GM15510 (cell line): ENCODE measurements around the gene GAB1.

Experiments used
- POLR2A ChIP-seq: IDR thresholded peaks from 3 replicates; pipeline ENCODE4 v1.6.1; 2011; ENCODE audit warnings: borderline replicate concordance; ENCODE audit not compliant: insufficient read length; ENCODE audit errors: extremely low read depth

GAB1 gene

DNA sequence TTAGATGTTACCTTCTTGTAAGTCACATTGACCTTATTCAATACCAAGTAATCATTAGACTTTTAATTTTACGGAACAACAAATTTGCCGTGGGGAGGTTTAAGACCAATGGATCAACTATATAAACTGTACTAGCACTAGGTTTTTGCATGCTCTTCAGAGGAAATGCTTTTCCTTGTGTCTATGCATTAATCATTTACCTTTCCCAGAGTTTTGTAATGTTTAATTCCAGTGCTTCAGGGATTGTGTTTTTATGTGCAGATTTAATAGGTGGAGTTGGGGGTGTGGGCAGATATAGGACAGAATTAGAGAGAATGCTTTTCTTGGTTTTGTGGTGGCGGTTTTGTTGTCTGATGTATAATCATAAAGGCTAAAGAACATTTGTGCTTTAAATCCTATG lies 100.8 kb downstream of the GAB1 start:
- no peak for TF ChIP-seq POLR2A

DNA sequence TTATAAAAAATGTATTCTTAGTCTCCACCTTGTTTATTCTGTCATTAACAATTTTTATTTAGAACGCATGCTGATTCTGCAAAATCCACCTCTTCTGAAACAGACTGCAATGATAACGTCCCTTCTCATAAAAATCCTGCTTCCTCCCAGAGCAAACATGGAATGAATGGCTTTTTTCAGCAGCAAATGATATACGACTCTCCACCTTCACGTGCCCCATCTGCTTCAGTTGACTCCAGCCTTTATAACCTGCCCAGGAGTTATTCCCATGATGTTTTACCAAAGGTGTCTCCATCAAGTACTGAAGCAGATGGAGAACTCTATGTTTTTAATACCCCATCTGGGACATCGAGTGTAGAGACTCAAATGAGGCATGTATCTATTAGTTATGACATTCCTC lies 101.3 kb downstream of the GAB1 start:
- TF ChIP-seq POLR2A, result no peak

DNA sequence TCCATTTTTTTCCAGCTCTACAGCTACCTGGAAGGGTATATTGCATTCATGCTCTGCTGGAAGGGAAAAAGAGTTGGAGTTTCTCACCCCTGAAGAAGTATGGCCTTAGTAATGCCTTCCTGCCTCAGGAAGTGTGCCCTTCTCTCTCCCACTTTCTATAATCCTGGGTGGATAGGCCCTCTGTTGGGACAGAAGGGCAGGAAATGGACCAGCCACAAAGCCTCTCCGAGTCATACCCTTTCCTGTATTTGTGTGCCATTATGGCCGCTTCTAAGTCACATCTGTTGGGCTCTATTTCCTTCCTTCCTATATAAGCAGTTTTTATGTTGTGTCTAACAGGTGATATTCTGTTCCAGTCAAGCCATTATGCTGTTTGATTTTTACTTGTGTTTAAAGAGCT lies 102.0 kb downstream of the GAB1 start:
- TF ChIP-seq POLR2A, result no peak

DNA sequence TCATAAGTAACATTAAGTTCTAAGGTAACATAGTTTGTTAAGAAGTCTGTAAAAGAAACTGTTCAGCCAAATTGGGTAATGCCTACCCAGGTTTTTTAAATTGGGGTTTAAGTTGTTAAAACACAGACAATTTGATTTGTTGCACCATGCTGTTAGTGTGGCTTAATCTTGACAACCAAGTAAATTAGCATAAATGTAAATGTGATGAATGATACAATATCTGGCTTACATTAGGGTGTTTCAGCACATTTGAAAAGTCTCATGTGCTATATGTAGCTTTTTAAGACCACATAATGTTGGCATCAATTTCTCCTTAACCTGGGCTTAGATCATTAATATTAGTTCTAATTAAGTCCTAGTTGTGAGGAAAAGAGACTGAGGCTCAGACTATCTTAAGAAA lies 104.4 kb downstream of the GAB1 start:
- TF ChIP-seq POLR2A, result no peak

DNA sequence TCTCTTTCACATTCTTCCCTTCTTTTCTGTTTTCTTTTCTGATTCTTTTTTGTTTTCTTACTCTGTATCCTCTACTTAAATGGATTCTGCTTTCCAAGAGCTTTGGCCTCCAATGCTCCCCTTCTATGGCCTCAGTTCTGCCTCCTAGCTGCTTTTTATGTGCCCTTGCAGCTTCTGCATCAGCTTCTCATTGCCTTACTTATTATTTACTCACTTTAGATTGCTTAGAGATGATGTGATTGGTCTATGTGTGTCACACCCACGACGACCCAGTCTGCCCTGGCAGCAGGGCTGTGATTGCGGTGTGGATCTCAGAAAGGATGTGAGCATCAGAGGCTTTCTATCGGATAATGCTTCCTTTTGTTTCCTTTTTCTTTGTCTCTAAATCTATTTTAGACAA lies 105.0 kb downstream of the GAB1 start:
- no peak for TF ChIP-seq POLR2A

DNA sequence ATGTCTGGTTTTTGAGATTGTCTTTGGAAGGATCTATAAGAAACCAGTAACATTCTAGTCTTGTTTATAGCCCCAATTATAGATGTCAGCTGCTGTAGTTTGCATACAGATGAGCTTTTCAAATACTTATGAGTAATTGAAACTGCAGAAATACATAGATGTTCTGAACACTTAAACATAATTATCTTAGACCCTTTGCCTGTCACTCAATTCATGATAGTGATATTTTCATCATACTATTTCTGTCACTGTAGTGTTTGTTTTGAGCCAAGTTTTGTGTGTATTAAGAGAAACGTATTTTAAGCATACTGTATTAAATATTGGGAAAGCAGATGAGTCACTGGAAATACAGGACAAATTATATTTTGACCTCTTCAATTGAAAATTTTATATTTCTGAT lies 107.1 kb downstream of the GAB1 start:
- no peak for TF ChIP-seq POLR2A

DNA sequence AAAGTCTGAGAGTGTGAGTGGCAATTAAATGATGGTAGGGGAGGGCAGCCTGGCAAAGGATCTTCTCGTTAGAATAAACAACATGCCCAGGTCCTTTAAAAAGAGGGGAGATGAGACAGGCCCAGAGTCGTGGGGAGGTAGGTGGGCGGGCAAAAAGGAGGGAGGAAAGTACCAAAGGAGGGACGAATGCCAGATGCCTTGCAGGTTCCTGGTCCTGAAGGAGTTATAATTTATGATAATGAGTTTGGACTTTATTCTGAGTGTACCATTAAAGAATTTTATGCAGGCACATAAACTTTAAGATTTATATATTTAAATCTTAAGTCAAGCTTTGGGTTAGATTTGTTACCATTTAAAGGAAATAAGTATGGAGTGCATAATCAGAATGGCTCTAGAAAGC lies 114.5 kb downstream of the GAB1 start:
- no peak for TF ChIP-seq POLR2A

DNA sequence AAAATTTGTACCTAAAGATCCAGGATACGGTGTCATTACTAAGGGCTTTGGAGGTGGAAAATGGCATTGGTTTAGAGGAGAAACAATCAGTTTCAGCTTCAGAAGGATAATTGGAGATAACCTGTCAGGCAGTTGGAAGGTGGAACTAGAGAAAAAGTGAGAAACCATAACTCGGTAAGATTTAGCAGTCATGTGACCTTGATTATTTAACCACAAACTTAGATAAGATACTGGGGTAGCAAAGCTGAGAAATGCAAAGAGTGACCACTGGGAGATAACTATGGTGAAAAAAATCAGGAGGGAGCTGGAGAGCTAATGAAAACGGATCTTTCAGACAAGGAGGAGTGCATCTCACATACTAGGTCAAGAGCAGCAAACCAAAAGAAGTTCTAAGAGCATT lies 118.5 kb downstream of the GAB1 start:
- no peak for TF ChIP-seq POLR2A

DNA sequence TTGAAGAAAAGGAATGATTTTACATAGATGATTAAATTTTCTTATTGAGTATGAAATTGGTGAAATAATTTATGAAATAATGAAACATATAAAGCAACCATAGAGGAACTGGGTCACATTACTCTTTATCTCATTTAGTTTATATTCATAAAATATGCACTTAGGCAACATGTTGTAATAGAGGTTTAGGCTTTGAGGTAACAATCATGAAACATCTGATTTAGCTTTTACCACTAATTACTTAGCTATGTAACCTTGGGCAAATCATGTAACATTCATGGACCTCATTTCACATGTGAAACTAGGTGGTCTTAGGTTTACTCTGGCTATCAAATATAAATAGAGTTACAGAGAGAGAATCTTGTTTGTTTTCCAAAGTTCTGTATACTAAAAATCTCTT lies 122.3 kb downstream of the GAB1 start:
- TF ChIP-seq POLR2A, result no peak

DNA sequence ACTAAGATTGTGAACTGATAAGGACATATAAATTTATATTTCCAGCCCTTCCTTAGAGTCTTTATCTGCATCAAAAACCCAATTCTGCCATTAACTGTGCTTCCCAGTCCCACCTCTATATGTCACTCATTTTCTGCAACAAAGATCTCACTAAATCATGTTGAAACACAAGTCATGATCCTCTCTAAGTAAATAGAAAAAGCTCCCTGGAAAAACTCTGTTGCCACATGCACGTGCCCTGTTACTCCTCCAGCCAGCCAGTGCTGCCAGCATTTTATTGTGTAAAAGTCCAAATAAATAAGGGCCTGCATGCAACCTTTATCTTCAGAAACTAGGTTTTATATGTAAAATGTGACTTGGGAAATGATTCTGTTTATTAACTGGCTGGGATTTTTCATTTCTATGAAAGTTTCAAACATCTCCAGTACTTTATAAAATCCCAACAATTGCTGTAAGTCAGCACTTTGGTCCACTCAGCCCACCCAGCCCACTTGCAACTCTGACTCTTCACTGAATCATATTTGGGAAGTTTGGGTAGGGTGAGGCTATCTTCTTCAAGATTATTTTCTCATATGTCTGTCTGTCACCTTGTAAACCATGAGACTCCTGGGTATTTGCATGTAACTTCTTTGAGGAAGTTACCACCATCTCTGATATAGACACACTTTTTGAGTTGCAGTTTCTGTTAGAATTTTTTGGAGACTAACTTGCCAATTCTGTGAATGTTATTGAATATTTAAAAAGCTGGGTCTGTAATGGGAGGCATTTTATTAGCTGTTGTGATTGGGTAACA lies 136.9 kb downstream of the GAB1 start:
- TF ChIP-seq POLR2A, result no peak

DNA sequence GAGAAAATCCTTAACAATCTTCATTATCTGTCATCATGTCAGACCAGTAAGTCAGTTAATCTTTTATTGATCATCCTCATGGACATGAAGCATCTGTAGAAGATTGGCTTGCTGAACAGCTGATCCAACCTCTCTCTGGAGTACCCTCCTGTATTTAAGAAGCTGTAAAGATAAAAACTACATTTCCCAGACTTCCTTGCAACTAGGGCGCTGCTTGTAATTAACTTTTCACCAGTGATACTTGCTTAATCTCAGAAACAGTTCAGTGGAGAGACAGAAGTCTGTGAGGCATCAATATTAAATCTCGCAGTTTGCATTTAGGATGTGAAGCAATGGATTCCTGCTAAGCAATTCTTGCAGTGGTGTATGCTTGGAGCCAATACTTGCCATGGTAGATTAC lies 140.8 kb downstream of the GAB1 start:
- TF ChIP-seq POLR2A, result no peak

DNA sequence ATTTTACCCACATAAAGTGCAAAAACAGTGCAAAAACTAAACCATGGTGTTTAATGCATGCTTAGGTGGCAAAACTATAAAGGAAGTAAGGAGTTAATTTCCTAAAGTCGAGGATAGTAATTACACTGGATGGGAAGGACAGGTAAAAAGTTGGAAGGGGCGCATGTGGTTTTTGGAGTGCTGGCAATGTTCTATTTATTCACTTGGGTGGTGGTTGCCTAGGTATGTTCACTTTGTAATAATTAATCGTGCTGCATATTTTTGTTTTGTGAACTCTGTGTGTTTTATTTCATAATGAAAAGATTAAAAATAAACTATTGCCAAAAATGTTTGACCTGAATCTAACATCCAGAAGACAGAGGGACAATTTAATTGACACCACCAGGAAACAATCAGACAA lies 144.7 kb downstream of the GAB1 start:
- TF ChIP-seq POLR2A, result no peak

DNA sequence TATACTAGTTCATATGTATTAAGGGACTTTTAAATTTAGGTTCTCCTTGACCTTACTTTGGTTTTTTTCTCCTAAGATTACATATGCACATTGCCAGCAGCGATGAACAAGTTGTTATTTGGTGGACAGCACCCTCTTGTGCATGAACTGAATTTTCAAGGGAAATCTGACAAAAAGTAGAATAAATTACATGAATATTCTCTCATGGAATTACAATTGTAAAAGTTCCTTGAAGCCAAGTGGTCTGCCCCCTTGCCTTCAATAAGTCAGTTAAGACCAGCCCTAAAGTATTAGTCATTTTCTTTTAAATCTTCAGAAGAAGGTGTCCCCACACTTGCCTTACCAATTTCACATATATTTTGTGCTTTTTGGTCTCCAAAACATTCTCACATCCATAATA lies 146.2 kb downstream of the GAB1 start:
- no peak for TF ChIP-seq POLR2A

DNA sequence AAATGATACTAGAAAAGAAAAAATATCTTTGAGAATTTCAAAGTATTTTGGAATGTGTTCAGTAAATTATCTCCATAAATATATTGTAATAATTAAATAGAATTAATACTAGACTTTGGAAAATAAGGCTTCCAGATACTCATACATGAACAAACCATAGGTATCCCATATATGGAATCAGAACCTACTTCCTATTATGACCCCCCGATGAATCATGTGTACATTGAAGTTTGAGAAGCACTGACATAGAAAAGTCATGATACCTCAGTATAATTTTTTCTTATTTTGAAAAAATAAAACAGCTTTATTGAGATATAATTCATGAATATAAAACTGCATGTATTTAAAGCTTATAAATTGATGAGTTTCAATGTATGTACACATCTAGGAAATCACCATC lies 149.6 kb downstream of the GAB1 start:
- no peak for TF ChIP-seq POLR2A

DNA sequence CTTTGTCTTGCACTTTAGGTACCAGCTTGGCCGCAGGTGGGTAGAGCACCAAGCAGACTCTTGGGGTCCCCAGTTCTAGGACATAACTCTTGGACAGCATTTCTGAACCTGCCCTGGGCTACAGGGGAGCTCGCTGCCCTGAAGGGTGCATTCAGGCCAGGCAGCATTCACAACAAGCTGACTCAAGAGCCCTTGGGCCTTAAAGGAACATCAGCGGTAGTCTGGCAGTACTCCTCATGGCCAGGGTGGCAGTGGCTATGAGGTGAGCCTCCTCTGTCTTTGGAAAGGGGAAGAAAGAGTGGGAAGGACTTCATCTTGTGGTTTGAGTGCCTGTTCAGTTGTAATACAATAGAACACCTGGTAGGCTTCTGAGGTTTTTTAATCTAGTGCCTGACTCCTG lies 152.0 kb downstream of the GAB1 start:
- no peak for TF ChIP-seq POLR2A

DNA sequence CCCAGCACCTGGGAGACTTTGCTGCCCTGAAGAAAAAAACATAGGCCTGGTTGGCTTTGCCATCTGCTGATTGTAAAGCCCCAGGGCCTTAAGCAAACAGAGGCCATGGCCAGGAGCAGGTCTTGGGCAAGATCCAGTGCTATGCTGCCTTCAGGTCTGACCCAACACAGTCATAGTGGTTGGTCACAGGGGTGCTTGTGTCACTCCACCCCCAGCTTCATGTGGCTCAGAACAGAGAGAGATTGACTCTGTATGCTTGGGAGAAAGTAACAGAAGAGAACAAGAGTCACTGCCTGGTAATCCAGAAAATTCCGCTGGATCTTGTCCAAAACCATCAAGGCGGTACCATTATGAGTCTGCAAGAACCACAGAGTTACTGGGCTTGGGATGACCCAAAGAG lies 152.4 kb downstream of the GAB1 start:
- no peak for TF ChIP-seq POLR2A

DNA sequence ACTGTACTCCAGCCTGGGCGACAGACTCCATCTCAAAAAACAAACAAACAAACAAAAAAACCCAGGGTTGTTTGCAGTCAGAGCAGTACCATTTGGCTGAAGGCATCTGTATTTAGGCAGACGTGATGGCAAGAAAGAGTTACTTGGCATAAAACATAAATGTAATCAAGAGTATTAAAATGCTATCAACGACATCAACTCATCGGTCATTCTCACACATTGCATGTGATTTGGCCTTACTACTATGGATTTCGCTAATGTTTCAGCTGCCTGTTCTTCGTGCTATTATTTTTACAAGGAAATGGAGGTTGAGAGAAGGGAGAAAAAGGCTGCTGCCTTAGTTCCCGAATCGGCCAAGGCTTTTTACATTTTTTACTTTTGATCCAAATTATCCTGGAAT lies 161.3 kb downstream of the GAB1 start:
- TF ChIP-seq POLR2A, result no peak
